Body of pancreas (tissue), 4 donors: ENCODE measurements around the gene CADM4.

ENCODE experiments used
- CTCF ChIP-seq, 7 experiments: fragments of 450-650 bp in 4 of 7; fragments of 200-600 bp in 3 of 7; sonication (generic) in 3 of 7; IDR thresholded peaks; one replicate each; pipeline ENCODE4 v1.5.1; 2016 to 2019; ENCODE audit warnings: antibody characterized with exemption in 7 of 7
- POLR2A ChIP-seq, 3 donors: fragments of 450-650 bp; IDR thresholded peaks; one replicate each; pipeline ENCODE4 v1.6.1; 2016; ENCODE audit warnings: antibody characterized with exemption in 3 of 3, mild to moderate bottlenecking in 2 of 3

DNA sequence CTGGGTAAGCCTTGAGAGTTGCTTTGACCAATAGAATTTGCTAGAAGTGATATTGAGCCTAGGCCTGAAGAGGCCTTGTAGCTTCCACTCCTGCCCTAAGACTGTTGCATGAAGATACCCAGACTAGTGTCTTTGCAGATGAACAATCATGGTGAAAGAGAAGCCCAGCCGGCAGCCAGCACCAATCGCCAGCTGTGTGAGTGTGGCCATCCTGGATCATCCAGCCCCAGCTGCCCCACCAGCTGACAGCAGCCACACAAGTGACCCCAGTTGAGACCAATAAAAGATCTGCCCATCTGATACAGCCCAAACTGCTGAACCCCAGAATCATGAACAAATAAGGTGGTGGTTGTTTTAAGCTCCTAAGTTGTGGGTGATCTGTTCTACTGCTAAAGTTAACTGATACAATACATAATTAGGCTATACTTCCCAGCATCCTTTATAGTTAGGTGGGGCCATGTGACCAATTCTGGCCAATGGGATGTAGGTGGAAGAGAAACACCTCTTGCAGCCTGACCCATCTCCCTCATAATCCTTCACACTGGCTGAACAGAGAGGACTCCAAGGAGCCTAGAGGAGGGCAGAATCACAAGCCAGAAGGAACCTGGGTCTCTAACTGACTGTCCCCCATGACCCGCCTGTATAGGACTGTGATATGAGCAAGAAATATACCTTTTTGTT is 10.9 kb downstream of the CADM4 start:
- no peak for TF ChIP-seq POLR2A (IDR thresholded peaks at IDR 0.05)
- no peak for TF ChIP-seq CTCF (IDR thresholded peaks at IDR 0.05)
